GF-D8 (cell line): ENCODE results near the gene DIPK1B.

Experiments
- DNase-seq: peaks from one replicate; lab custom pipeline; 2025; lab: John Stamatoyannopoulos, UW

Gene DIPK1B

GRCh38 chr9:136686794-136687711, 25.3 kb upstream of the DIPK1B start, which contains the start of gene AGPAT2:
TSS of gene AGPAT2 (minus strand) at chr9:136687457. CDS start at chr9:136687357, 100 bp downstream.
- DNase-seq, result peak; percentile 54

DNA sequence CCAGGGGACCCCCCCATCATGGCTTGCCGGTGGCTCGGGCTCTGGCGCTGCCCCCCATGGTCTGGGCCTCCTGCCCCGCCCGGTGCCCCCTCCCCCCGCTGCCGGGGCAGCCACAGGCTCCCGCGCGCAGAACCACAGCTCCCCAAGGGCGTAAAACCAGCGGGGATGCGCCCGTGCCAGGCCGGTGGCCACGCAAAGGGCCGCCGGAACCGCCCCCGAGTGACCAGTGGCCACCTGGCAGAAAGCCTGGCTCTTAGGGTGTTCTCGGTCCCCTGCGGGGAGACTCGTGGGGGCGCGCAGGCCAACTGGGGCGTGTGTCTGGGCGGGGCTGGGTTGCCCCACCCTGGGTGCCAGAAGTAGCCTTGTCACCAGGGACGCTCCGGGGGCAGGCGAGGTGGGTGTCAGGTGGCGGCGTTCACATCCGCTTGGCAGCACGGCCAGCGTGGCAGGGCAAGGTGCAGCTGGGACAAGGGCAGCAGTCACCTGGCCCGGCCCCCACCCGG, 24.6 kb upstream of the DIPK1B start:
- DNase-seq, result no peak

GRCh38 chr9:136688274-136689107, 23.9 kb upstream of the DIPK1B start:
- DNase-seq, result no peak

- DNase-seq, result no peak
These were observed 23.3 kb upstream of the DIPK1B start for GRCh38 chr9:136689108-136689460.

DNA sequence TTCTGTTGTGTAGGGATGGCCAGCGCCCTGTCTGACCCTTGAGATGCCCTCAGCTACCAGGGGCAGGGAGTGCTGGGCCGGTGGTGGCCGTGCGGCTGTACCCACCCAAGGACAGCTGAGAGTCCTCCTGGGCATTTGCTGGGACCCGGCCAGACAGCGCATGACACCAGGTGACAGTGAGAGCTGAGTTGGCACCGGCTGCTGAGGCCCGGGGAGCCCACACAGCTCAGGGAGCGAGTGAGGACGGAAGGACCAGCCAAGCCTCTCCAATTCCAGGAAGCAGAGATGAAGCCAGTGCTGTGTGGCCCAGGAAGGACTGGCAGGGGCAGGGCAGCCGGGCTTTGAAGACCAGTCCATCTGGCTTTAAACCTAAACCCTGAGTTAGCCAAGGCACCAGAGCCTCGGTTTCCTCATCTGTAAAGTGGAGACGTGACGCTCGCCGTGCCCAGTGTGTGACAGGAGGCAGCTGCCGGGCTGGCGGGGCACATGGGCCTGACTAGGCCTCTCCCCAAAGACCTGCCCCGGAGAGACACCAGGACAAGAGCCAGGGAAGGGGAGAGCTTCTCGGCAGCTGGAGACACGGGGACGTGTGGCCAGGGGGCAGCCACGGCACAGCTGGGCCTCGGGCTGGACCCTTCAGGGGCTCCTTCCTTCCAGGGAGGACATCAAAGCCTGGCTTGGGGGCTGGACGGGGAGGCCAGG, 22.1 kb upstream of the DIPK1B start:
- no peak for DNase-seq

GRCh38 chr9:136690806-136691261, 21.5 kb upstream of the DIPK1B start:
- DNase-seq, result no peak

DNA sequence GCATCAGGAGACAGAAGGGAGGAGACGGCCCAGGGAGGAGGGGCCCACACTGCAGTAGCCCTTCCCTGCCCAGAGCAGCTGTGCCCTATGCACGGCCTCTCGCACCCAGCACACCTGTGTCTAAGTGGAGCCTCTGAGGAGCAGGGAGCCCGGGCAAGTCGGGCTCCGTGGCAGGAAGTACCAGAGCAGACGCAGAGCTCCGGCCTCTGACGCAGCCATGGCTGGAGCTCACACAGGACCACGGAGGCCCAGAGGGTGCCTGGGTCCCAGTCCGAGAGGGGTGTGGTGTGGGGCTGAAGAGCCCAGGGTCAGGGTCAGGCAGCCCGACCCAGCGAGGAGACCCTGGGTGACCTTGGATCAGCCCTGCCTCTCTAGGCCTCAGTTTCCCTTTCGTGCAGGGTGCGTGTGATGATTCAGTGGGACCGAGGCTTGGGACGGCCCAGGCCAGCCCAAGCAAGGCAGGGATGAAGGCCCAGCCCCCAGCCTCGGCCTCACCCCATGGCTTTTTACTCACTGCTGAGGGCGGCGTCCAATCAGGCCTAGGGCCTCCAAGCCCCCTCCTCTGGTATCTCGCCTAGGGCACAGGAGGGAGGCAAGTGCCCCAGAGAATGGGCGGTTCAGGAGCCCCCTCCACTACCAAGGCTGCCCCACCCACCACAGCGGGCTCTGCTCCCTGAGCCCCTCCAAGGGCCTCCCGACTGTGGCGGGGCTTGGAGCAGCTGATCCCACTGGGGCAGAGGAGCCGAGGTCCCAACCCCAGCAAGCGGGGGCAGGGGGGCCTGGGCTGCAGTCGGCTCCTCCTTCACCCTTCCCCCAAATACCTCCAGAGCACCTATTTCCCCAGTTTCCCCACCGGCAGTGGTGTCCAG, 20.8 kb upstream of the DIPK1B start:
- no peak for DNase-seq

DNA sequence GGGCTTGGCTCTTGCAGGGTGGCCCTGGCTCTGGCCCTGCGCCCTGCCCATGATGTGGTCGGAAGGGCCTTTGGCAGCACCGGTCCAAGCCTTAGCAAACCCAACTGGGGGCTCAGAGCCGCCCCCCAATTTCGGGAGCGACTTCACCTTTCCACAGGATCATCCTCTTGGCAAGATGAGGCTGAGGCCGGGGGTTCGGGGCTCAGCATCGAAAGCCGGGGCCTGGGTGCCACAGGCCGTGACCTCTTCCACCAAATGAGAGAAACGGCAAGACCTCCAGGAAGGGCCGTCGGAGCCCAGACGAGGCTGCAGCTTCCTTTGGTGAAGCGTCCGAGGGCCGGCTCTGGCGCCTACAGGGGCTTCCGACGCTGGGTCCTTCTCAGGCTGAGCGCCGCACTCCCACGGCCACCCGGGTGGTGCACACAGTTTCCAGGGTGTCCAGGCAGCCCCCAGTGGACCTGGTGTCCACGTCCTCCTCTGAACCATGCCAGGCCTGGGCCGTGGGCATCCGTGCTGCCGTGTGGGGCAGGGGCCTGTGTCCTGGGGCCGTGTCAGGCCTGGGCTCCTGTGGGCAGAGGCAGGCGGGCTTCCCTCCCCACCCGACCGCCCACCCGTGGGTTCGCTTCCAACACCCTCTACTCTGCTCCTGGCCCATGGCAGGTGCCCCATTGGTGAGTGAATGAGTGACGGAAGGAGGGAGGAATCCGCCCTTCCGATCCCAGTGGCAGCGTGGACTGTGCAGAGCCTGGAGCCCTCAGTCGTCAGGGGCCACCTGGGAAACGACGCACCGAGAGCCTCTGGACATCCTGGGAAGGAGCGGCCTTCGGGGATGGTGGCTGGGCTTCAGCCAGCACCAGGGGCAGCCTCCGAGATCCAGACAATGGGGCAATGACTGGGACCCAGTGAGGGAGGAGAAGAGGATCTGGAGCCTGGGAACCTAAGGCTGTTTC, 19.9 kb upstream of the DIPK1B start:
- DNase-seq, result no peak

DNA sequence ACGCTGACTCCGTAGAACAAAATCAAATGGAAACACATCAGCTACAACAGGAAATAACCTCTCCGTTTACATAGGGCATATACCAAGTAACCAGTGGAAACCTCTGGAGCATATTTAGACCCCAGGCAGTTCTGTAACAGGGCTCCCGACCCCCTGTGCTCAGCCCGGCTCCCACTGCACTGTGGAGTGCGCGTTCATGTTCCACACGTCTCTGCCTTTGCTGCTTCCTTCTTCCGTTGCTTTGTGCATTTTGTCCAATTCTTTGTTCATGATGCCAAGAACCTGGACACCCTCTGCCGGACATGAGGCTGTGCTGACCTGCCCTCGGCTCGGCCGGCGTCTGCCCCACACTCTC, 19.3 kb upstream of the DIPK1B start:
- DNase-seq, result no peak

DNA sequence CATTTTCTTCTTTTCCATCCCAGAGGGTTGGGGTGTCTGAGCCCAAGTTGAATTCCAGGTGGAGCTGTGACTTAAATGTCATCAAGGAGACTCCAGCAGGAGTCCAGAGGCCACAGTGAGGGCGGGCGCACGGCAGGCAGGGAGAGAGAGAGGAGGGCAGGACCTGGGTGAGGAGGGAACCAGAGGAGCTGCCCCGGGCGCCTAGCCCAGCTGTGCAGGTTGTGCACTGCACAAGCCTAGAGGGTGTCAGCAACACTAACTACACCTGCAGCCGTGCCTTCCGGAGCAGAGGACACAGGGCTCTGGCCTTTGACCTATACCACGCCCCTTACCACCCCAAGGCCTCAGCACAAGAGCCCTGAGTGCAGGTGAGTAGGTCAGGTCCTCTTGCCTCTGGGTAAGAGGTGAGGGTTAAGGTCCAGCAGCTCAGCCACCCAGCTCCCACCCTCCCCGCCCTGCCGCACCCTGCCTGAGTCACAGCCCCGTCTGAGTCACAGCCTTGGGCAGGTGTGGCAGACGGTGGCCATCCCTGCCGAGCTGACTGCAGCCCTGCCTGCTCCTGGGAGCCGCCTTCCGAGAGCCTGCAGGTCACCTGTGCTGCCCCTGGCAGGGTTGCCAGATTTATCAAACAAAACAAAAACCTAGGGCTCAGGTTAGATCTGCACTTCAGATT, 18.7 kb upstream of the DIPK1B start:
- no peak for DNase-seq

DNA sequence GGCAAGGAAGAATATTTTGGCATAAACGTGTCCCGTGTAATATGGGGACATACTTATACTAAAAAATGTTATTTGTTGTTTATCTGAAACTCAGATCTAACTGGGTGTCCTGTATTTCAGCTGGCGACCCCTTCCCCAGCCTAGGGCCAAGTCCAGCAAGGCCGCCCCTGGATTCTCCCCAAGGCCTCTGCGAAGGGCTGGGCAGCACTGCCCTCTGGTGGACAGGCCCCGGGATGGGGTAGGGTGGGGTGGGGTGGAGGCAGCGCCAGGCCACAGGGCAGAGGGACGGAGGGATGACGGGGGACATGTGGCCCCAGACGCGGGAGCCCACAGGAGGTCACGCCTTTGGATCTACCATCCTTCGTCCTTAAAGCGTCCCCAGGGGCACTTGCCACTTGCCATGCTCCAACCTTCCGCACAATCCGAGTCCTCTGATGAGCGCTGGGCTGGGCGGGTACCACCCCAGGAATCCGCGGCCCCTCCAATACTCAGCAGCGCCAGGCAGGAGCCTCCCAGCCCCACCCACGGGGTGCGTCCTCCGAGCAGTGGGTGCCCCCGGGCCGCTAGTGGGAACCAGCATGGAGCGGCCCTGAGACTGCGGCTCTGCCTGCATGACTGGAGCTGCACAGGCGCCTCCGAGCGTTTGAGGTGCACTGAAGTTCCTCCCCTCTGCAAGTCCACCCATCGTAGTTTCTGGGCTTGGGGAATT, 18.1 kb upstream of the DIPK1B start:
- DNase-seq, result no peak

- DNase-seq, result no peak
These were observed 17.5 kb upstream of the DIPK1B start for GRCh38 chr9:136694872-136695247.

GRCh38 chr9:136695435-136695895, 16.9 kb upstream of the DIPK1B start:
- no peak for DNase-seq

DNA sequence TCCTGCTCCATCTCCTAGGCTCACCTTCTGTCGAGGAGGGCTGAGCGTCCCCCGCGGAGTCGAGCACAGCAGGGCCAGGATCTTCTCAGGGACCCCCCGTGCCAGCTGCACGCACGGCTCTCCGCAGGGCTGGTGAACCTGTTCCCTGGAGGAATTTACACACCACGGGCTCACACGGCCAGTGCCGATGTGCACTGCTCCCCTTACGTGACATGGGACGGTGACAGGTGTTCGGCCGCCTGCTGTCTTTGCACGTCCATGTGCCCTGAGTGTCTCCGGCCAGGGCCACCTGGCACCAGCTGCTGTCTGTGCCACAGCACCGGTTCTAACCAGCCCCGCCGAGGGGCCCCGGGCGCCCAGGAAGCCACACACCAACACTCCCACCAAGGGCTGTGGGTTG, 16.4 kb upstream of the DIPK1B start:
- DNase-seq, result peak; percentile 56

DNA sequence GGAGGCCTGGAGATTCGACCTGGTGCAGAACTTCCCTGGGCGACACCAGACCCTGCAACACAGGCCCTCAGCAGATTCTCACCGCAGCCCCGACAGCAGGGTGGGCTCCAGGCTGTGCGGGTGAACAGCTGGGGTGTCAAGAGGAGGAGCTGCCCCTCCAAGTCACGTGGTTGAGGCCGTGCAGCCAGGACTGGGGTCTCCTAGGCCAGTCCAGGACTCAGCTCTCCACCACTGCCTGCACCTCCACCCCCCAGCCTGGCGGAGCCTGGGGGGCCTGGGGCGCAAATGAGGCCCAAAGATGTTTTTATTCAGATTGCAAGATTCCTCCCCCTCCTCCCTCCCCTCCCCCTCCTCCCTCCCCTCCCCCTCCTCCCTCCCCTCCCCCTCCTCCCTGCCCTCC, 15.9 kb upstream of the DIPK1B start:
- peak; percentile 41 for DNase-seq

GRCh38 chr9:136697146-136697820, 15.1 kb upstream of the DIPK1B start:
- peak; percentile 11 for DNase-seq

GRCh38 chr9:136697821-136698526, 14.4 kb upstream of the DIPK1B start:
- peak; percentile 83 for DNase-seq
